SU-DHL-6 (cell line): Measurements from ENCODE around the gene CPNE4.

Experiments
- EZH2phosphoT487 ChIP-seq: fragments of 200-600 bp; sonication (generic), shearing (Covaris generic); conservative IDR thresholded peaks from 2 replicates; pipeline ENCODE4 v1.6.1; 2018; ENCODE audit warnings: mild to moderate bottlenecking, antibody characterized with exemption, low read length, moderate library complexity, mixed read lengths
- TF ChIP-seq, protein P1 (sequence below): fragments of 200-600 bp; sonication (generic); IDR thresholded peaks from one replicate; pipeline ENCODE4 v1.5.1; 2017; ENCODE audit warnings: antibody characterized with exemption, mild to moderate bottlenecking, low read length, moderate library complexity; ENCODE audit not compliant: insufficient read depth, poor library complexity, severe bottlenecking

DNA sequence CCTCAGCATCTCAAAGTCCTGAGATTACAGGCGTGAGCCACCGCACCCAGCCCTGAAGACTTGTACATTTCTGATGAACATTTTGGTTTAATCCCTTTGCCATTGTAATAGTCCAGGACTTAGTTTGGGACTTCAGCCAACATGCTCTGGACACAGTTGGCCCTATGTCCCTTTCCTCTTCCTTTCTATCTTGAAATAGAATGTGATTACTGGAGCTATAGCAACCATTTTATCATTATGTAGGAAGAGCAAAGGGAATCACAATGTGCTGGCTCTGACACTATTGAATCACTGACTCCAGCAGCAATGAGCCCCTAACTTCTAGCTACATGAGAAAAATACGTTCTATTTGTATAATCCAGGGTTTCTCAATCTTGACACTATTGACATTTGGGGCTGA, 497.3 kb downstream of the CPNE4 start:
- TF ChIP-seq, protein P1, sequence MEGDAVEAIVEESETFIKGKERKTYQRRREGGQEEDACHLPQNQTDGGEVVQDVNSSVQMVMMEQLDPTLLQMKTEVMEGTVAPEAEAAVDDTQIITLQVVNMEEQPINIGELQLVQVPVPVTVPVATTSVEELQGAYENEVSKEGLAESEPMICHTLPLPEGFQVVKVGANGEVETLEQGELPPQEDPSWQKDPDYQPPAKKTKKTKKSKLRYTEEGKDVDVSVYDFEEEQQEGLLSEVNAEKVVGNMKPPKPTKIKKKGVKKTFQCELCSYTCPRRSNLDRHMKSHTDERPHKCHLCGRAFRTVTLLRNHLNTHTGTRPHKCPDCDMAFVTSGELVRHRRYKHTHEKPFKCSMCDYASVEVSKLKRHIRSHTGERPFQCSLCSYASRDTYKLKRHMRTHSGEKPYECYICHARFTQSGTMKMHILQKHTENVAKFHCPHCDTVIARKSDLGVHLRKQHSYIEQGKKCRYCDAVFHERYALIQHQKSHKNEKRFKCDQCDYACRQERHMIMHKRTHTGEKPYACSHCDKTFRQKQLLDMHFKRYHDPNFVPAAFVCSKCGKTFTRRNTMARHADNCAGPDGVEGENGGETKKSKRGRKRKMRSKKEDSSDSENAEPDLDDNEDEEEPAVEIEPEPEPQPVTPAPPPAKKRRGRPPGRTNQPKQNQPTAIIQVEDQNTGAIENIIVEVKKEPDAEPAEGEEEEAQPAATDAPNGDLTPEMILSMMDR, result no peak
- no peak for TF ChIP-seq EZH2phosphoT487
